Activated CD8-positive, alpha-beta T cell treated with anti-CD3 and anti-CD28 coated beads for 36 hours (primary cell): Measurements from ENCODE around the gene ZNF384. TPM values are rescaled to one million over a fixed set of nuclear protein-coding genes. Genes with fewer than 3 reads are reported as not detected.
"Not testable (repeated sequence)": the region's sequence is repeated elsewhere in the genome, so short reads cannot be mapped to it uniquely, and the experiment has no call there.

Experiments
- ATAC-seq: fragments of 200-7000 bp; cut with Tn5 transposase; one replicate; pipeline ENCODE4 v1.10.0; 2021; ENCODE audit warnings: mild to moderate bottlenecking, moderate library complexity
- CTCF ChIA-PET: fragments of 350-600 bp; sonication (Branson Sonifier 250); formaldehyde crosslinking; loops from one replicate; lab custom pipeline; 2021; ENCODE audit warnings: antibody characterized with exemption; lab: Charles Lee
- POLR2A ChIA-PET: fragments of 350-600 bp; sonication (Branson Sonifier 250); formaldehyde crosslinking; loops from one replicate; lab custom pipeline; 2021; ENCODE audit warnings: antibody characterized with exemption; lab: Charles Lee
- DNase-seq: peaks from one replicate; pipeline ENCODE4 v3.0.0-alpha.2; 2020
- H3K27ac Mint-ChIP-seq: one replicate; pipeline ENCODE4 v1.8.0; 2021; ENCODE audit warnings: mild to moderate bottlenecking, mixed read lengths
- H3K27me3 Mint-ChIP-seq: one replicate; pipeline ENCODE4 v1.8.0; 2021; ENCODE audit warnings: mixed read lengths
- H3K36me3 Mint-ChIP-seq: one replicate; pipeline ENCODE4 v1.8.0; 2021; ENCODE audit warnings: low read depth, mixed read lengths
- H3K4me1 Mint-ChIP-seq: one replicate; pipeline ENCODE4 v1.8.0; 2021; ENCODE audit warnings: low read depth, mixed read lengths
- H3K4me3 Mint-ChIP-seq: one replicate; pipeline ENCODE4 v1.8.0; 2021; ENCODE audit warnings: mild to moderate bottlenecking, moderate library complexity, mixed read lengths
- H3K9me3 Mint-ChIP-seq: one replicate; pipeline ENCODE4 v1.8.0; 2021; ENCODE audit warnings: mixed read lengths
- CTCF ChIP-seq: fragments of 200-600 bp; IDR thresholded peaks from one replicate; pipeline ENCODE4 v1.8.0; 2022; ENCODE audit warnings: antibody characterized with exemption, mild to moderate bottlenecking
- intact Hi-C: fragments of 100-400 bp; cut with micrococcal nuclease; formaldehyde crosslinking; loops from one replicate; pipeline ENCODE4 v1.10.0; 2022
- total RNA-seq, 2 experiments: library from RNA; stranded (reverse); gene quantifications; one replicate each; pipeline ENCODE4 v1.2.3, GENCODE V29; 2021

ZNF384 gene
- total RNA-seq, 2 experiments from 2014 or later = 55.2 to 56.7 TPM

GRCh38 chr12:6723607-6724408, 34.6 kb upstream of the ZNF384 start, which contains the start of gene COPS7A:
COPS7A (plus strand) TSS chr12:6724046; CDS start chr12:6724657, 611 bp downstream.
- H3K4me1 Mint-ChIP-seq = peaks cover 24% of the 10 kb centered on the region
- intact Hi-C loops = no loop called here
- no peaks in the 10 kb centered on the region for H3K9me3 Mint-ChIP-seq
- ATAC-seq = peak; percentile 94
- H3K27ac Mint-ChIP-seq = peak within 1 kb of the TSS; percentile 97
- peak within 1 kb of the TSS; percentile 85 for H3K4me3 Mint-ChIP-seq
- CTCF ChIA-PET = interaction anchor here (0.8 to 2.8 kb wide), 34 partner anchors 9 to 299 kb away, joined by 3 to 33 read pairs (median 4); partner anchors contain the start of genes CDCA3, MLF2, PTMS and SPSB2
- H3K27me3 Mint-ChIP-seq = no peaks in the 10 kb centered on the region
- H3K36me3 Mint-ChIP-seq = peaks cover 11% of the 10 kb centered on the region
- peak; percentile 100 for DNase-seq
- POLR2A ChIA-PET = interaction anchor here (0.6 to 2.5 kb wide), 26 partner anchors 9 to 220 kb away, joined by 3 to 22 read pairs (median 5); partner anchors contain the start of genes C12orf57, CDCA3, LAG3 and MLF2
- TF ChIP-seq CTCF = no peak

GRCh38 chr12:6722863-6723262, 33.7 kb upstream of the ZNF384 start:
- CTCF ChIA-PET = interaction anchor here (0.9 to 2.8 kb wide), 18 partner anchors 9 to 129 kb away, joined by 3 to 33 read pairs (median 7); partner anchors contain the start of genes CDCA3, MLF2, PTMS and USP5
- intact Hi-C loops = no loop called here
- H3K27me3 Mint-ChIP-seq = no peaks in the 10 kb centered on the region
- TF ChIP-seq CTCF = no peak
- no peak for DNase-seq
- H3K27ac Mint-ChIP-seq = peak overlapping the region; percentile 97
- peak overlapping the region; percentile 85 for H3K4me3 Mint-ChIP-seq
- ATAC-seq = no peak
- H3K36me3 Mint-ChIP-seq = peaks cover 10% of the 10 kb centered on the region
- POLR2A ChIA-PET = interaction anchor here (0.7 to 2.5 kb wide), 8 partner anchors 13 to 129 kb away, joined by 3 to 22 read pairs (median 6); partner anchors contain the start of genes CDCA3, LAG3, MLF2 and USP5
- no peaks in the 10 kb centered on the region for H3K9me3 Mint-ChIP-seq
- peaks cover 24% of the 10 kb centered on the region for H3K4me1 Mint-ChIP-seq

- DNase-seq (no peak), ATAC-seq (no peak)
- Mint-ChIP-seq H3K36me3 (no peaks in the 10 kb centered on the region), H3K4me3 (no peak overlapping the region), H3K4me1 (peaks cover 2% of the 10 kb centered on the region), H3K27me3 (no peaks in the 10 kb centered on the region), H3K27ac (no peak overlapping the region), H3K9me3 (no peaks in the 10 kb centered on the region)
- intact Hi-C loops = no loop called here
- TF ChIP-seq CTCF = no peak
- ChIA-PET CTCF (interaction anchor here (1.0 kb wide), 1 partner anchor 36 kb away, joined by 3 read pairs; the partner anchor contains the start of gene MLF2), POLR2A (interaction anchor here (0.6 to 1.4 kb wide), 3 partner anchors 36 to 185 kb away, joined by 3 to 5 read pairs (median 3); partner anchors contain the start of gene MLF2)
Observed at GRCh38 chr12:6716874-6717437, 27.8 kb upstream of the ZNF384 start.

- H3K36me3 Mint-ChIP-seq, H3K27me3 Mint-ChIP-seq, H3K27ac Mint-ChIP-seq, CTCF ChIA-PET, H3K4me3 Mint-ChIP-seq, H3K4me1 Mint-ChIP-seq, ATAC-seq, intact Hi-C loops, H3K9me3 Mint-ChIP-seq, DNase-seq: not testable (repeated sequence)
- POLR2A ChIA-PET = interaction anchor here (0.6 to 1.4 kb wide), 3 partner anchors 8 to 85 kb away, joined by 3 to 5 read pairs (median 3); partner anchors contain the start of genes COPS7A and MLF2
Observed at GRCh38 chr12:6716031-6716873, 27.1 kb upstream of the ZNF384 start.
